Neural crest cell (in vitro differentiated cells): ENCODE measurements around the gene GALNT1. TPM values are rescaled to one million over a fixed set of nuclear protein-coding genes. Genes with fewer than 3 reads are reported as not detected.

Source experiments
- DNase-seq: peaks from one replicate; pipeline ENCODE4 v3.0.0; 2021; ENCODE audit warnings: low read depth, mixed read lengths, low spot score
- H3K27ac Mint-ChIP-seq: one replicate; pipeline ENCODE4 v1.8.0; 2021; ENCODE audit warnings: mild to moderate bottlenecking, mixed read lengths; ENCODE audit not compliant: unreplicated experiment
- H3K27me3 Mint-ChIP-seq: 2 replicates; pipeline ENCODE4 v1.8.0; 2021; ENCODE audit warnings: low read depth, mild to moderate bottlenecking, mixed read lengths
- H3K36me3 Mint-ChIP-seq: 2 replicates; pipeline ENCODE4 v1.8.0; 2021; ENCODE audit warnings: low read depth, mild to moderate bottlenecking, mixed read lengths
- H3K4me1 Mint-ChIP-seq: 2 replicates; pipeline ENCODE4 v1.8.0; 2021; ENCODE audit warnings: mixed read lengths
- H3K4me3 Mint-ChIP-seq: one replicate; pipeline ENCODE4 v1.8.0; 2021; ENCODE audit warnings: mild to moderate bottlenecking, mixed read lengths
- H3K9me3 Mint-ChIP-seq: 2 replicates; pipeline ENCODE4 v1.8.0; 2021; ENCODE audit warnings: mixed read lengths
- CTCF ChIP-seq: fragments of 200-600 bp; sonication (generic); conservative IDR thresholded peaks from 2 replicates; pipeline ENCODE4 v1.5.0; 2021; ENCODE audit warnings: antibody characterized with exemption, mild to moderate bottlenecking
- total RNA-seq: library from RNA; stranded (reverse); gene quantifications from 2 replicates; pipeline ENCODE4 v1.2.1, GENCODE V29; 2021

Gene GALNT1
- total RNA-seq, 1 donor from 2014 or later: 93.5 TPM

DNA sequence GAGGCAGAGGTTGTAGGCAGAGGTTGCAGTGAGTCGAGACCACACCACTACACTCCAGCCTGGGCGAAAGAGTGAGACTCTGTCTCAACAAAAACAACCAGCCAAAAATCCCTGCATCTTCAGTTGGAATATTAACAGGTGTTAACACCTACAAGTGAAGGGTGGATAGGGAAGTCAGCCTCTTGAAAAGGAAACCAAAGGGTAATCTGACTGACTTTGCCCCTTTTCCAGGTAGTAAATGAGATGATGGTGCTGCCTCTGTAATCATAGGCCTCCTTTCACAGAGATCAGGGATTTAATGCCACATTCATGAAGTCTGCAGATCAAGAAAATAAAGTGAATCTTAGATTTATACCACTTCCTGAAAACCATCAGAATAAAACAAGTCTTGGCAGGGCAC, 133.6 kb downstream of the GALNT1 start:
- Mint-ChIP-seq H3K4me1 (peaks cover 5% of the 10 kb centered on the region), H3K27ac (no peak overlapping the region), H3K36me3 (peaks cover 44% of the 10 kb centered on the region), H3K9me3 (peaks cover 20% of the 10 kb centered on the region), H3K4me3 (no peak overlapping the region), H3K27me3 (no peaks in the 10 kb centered on the region)
- DNase-seq: no peak
- TF ChIP-seq CTCF: no peak

- peaks cover 44% of the 10 kb centered on the region for H3K36me3 Mint-ChIP-seq
- DNase-seq: no peak
- no peak for TF ChIP-seq CTCF
- H3K9me3 Mint-ChIP-seq: peaks cover 25% of the 10 kb centered on the region
- no peak overlapping the region for H3K27ac Mint-ChIP-seq
- peaks cover 5% of the 10 kb centered on the region for H3K4me1 Mint-ChIP-seq
- H3K27me3 Mint-ChIP-seq: no peaks in the 10 kb centered on the region
- no peak overlapping the region for H3K4me3 Mint-ChIP-seq
Measured at GRCh38 chr18:35716169-35716831, 134.8 kb downstream of the GALNT1 start.

GRCh38 chr18:35717182-35717581, 135.6 kb downstream of the GALNT1 start:
- Mint-ChIP-seq H3K36me3 (peaks cover 41% of the 10 kb centered on the region), H3K27me3 (no peaks in the 10 kb centered on the region), H3K4me1 (peaks cover 5% of the 10 kb centered on the region), H3K27ac (no peak overlapping the region), H3K9me3 (peaks cover 25% of the 10 kb centered on the region), H3K4me3 (no peak overlapping the region)
- no peak for DNase-seq
- no peak for TF ChIP-seq CTCF

- no peak overlapping the region for H3K27ac Mint-ChIP-seq
- H3K4me1 Mint-ChIP-seq: no peaks in the 10 kb centered on the region
- TF ChIP-seq CTCF: no peak
- DNase-seq: no peak
- H3K27me3 Mint-ChIP-seq: peaks cover 9% of the 10 kb centered on the region
- H3K36me3 Mint-ChIP-seq: peaks cover 15% of the 10 kb centered on the region
- peaks cover 24% of the 10 kb centered on the region for H3K9me3 Mint-ChIP-seq
- no peak overlapping the region for H3K4me3 Mint-ChIP-seq
Measured at GRCh38 chr18:35721431-35722081, 140.0 kb downstream of the GALNT1 start.

- no peaks in the 10 kb centered on the region for H3K36me3 Mint-ChIP-seq
- H3K4me3 Mint-ChIP-seq: no peak overlapping the region
- no peak overlapping the region for H3K27ac Mint-ChIP-seq
- peaks cover 12% of the 10 kb centered on the region for H3K27me3 Mint-ChIP-seq
- H3K9me3 Mint-ChIP-seq: peaks cover 7% of the 10 kb centered on the region
- TF ChIP-seq CTCF: no peak
- no peak for DNase-seq
- no peaks in the 10 kb centered on the region for H3K4me1 Mint-ChIP-seq
Measured at GRCh38 chr18:35728676-35729075, 147.1 kb downstream of the GALNT1 start.
